Measurements from ENCODE around the gene C18orf63. TPM values are rescaled to one million over a fixed set of nuclear protein-coding genes. Genes with fewer than 3 reads are reported as not detected.
"Not testable (repeated sequence)": the region's sequence is repeated elsewhere in the genome, so short reads cannot be mapped to it uniquely, and the experiment has no call there.

Gene C18orf63
- total RNA-seq, 2 donors from 2014 or later: not detected

- peak; percentile 98 for ATAC-seq (replicated peaks)
- no peaks in the 10 kb centered on the region for H3K27me3 Mint-ChIP-seq
- H3K4me3 Mint-ChIP-seq: no peak within 1 kb of the TSS
- no peaks in the 10 kb centered on the region for H3K9me3 Mint-ChIP-seq
- peaks cover 8% of the 10 kb centered on the region for H3K4me1 Mint-ChIP-seq
- H3K27ac Mint-ChIP-seq: peak within 1 kb of the TSS; percentile 93
- H3K36me3 Mint-ChIP-seq (ENCODE audit: low read depth): peaks cover 8% of the 10 kb centered on the region
Observed at GRCh38 chr18:74291771-74292540, 23.7 kb upstream of the C18orf63 start, which contains the start of gene CYB5A. TSS of gene CYB5A (minus strand) at chr18:74291963. CDS start at chr18:74291875, 88 bp downstream.

GRCh38 chr18:74292541-74292858 lies 23.1 kb upstream of the C18orf63 start:
- H3K9me3 Mint-ChIP-seq: no peaks in the 10 kb centered on the region
- no peak for ATAC-seq (replicated peaks)
- H3K27ac Mint-ChIP-seq: peak overlapping the region; percentile 93
- H3K4me1 Mint-ChIP-seq: peaks cover 8% of the 10 kb centered on the region
- H3K4me3 Mint-ChIP-seq: no peak overlapping the region
- H3K27me3 Mint-ChIP-seq: no peaks in the 10 kb centered on the region
- peaks cover 8% of the 10 kb centered on the region for H3K36me3 Mint-ChIP-seq (ENCODE audit: low read depth)

GRCh38 chr18:74292982-74293381 lies 22.7 kb upstream of the C18orf63 start:
- H3K4me1 Mint-ChIP-seq; H3K27me3 Mint-ChIP-seq; H3K4me3 Mint-ChIP-seq; H3K9me3 Mint-ChIP-seq; H3K36me3 Mint-ChIP-seq (ENCODE audit: low read depth); ATAC-seq (replicated peaks); H3K27ac Mint-ChIP-seq: not testable (repeated sequence)

GRCh38 chr18:74294526-74294925 lies 21.1 kb upstream of the C18orf63 start:
- peaks cover 8% of the 10 kb centered on the region for H3K36me3 Mint-ChIP-seq (ENCODE audit: low read depth)
- H3K27me3 Mint-ChIP-seq: peaks cover 8% of the 10 kb centered on the region
- H3K9me3 Mint-ChIP-seq: no peaks in the 10 kb centered on the region
- ATAC-seq (replicated peaks): no peak
- no peak overlapping the region for H3K27ac Mint-ChIP-seq
- H3K4me3 Mint-ChIP-seq: no peak overlapping the region
- peaks cover 8% of the 10 kb centered on the region for H3K4me1 Mint-ChIP-seq

- Mint-ChIP-seq H3K27me3 (peaks cover 11% of the 10 kb centered on the region), H3K9me3 (no peaks in the 10 kb centered on the region), H3K27ac (no peak overlapping the region), H3K4me3 (no peak overlapping the region), H3K4me1 (no peaks in the 10 kb centered on the region), H3K36me3 (ENCODE audit: low read depth) (no peaks in the 10 kb centered on the region)
- no peak for ATAC-seq (replicated peaks)
Observed at GRCh38 chr18:74299162-74299561, 16.5 kb upstream of the C18orf63 start.

- Mint-ChIP-seq H3K4me1 (no peaks in the 10 kb centered on the region), H3K9me3 (no peaks in the 10 kb centered on the region), H3K4me3 (no peak overlapping the region), H3K36me3 (ENCODE audit: low read depth) (no peaks in the 10 kb centered on the region), H3K27me3 (peaks cover 11% of the 10 kb centered on the region), H3K27ac (no peak overlapping the region)
- ATAC-seq (replicated peaks): no peak
Observed at GRCh38 chr18:74299746-74300145, 15.9 kb upstream of the C18orf63 start.

- Mint-ChIP-seq H3K4me3 (no peak overlapping the region), H3K27ac (no peak overlapping the region), H3K27me3 (peaks cover 23% of the 10 kb centered on the region), H3K4me1 (no peaks in the 10 kb centered on the region), H3K36me3 (ENCODE audit: low read depth) (no peaks in the 10 kb centered on the region), H3K9me3 (no peaks in the 10 kb centered on the region)
- ATAC-seq (replicated peaks): no peak
Observed at GRCh38 chr18:74303306-74303705, 12.3 kb upstream of the C18orf63 start.

- peaks cover 21% of the 10 kb centered on the region for H3K27me3 Mint-ChIP-seq
- H3K27ac Mint-ChIP-seq: no peak overlapping the region
- no peaks in the 10 kb centered on the region for H3K9me3 Mint-ChIP-seq
- no peak for ATAC-seq (replicated peaks)
- H3K4me1 Mint-ChIP-seq: no peaks in the 10 kb centered on the region
- H3K4me3 Mint-ChIP-seq: no peak overlapping the region
- H3K36me3 Mint-ChIP-seq (ENCODE audit: low read depth): no peaks in the 10 kb centered on the region
Observed at GRCh38 chr18:74303936-74304335, 11.7 kb upstream of the C18orf63 start.

GRCh38 chr18:74310411-74310810 lies 5.2 kb upstream of the C18orf63 start:
- no peaks in the 10 kb centered on the region for H3K9me3 Mint-ChIP-seq
- peaks cover 33% of the 10 kb centered on the region for H3K27me3 Mint-ChIP-seq
- no peak overlapping the region for H3K4me3 Mint-ChIP-seq
- no peaks in the 10 kb centered on the region for H3K36me3 Mint-ChIP-seq (ENCODE audit: low read depth)
- no peaks in the 10 kb centered on the region for H3K4me1 Mint-ChIP-seq
- ATAC-seq (replicated peaks): peak; percentile 39
- no peak overlapping the region for H3K27ac Mint-ChIP-seq

GRCh38 chr18:74311000-74311399 lies 4.6 kb upstream of the C18orf63 start:
- no peak overlapping the region for H3K27ac Mint-ChIP-seq
- ATAC-seq (replicated peaks): no peak
- no peaks in the 10 kb centered on the region for H3K36me3 Mint-ChIP-seq (ENCODE audit: low read depth)
- no peaks in the 10 kb centered on the region for H3K4me1 Mint-ChIP-seq
- no peaks in the 10 kb centered on the region for H3K9me3 Mint-ChIP-seq
- no peak overlapping the region for H3K4me3 Mint-ChIP-seq
- H3K27me3 Mint-ChIP-seq: peaks cover 33% of the 10 kb centered on the region

GRCh38 chr18:74314759-74315463 lies 728 bp upstream of the C18orf63 start:
- H3K9me3 Mint-ChIP-seq: no peaks in the 10 kb centered on the region
- no peak for ATAC-seq (replicated peaks)
- H3K27me3 Mint-ChIP-seq: peaks cover 12% of the 10 kb centered on the region
- no peak overlapping the region for H3K27ac Mint-ChIP-seq
- H3K36me3 Mint-ChIP-seq (ENCODE audit: low read depth): no peaks in the 10 kb centered on the region
- H3K4me1 Mint-ChIP-seq: no peaks in the 10 kb centered on the region
- no peak overlapping the region for H3K4me3 Mint-ChIP-seq

- no peak overlapping the region for H3K4me3 Mint-ChIP-seq
- no peak for ATAC-seq (replicated peaks)
- no peaks in the 10 kb centered on the region for H3K9me3 Mint-ChIP-seq
- H3K27ac Mint-ChIP-seq: no peak overlapping the region
- H3K4me1 Mint-ChIP-seq: no peaks in the 10 kb centered on the region
- H3K36me3 Mint-ChIP-seq (ENCODE audit: low read depth): no peaks in the 10 kb centered on the region
- H3K27me3 Mint-ChIP-seq: peaks cover 7% of the 10 kb centered on the region
Observed at GRCh38 chr18:74316257-74317170, 875 bp downstream of the C18orf63 start.

- Mint-ChIP-seq H3K9me3 (no peaks in the 10 kb centered on the region), H3K4me3 (no peak overlapping the region), H3K4me1 (no peaks in the 10 kb centered on the region), H3K36me3 (ENCODE audit: low read depth) (no peaks in the 10 kb centered on the region), H3K27ac (no peak overlapping the region), H3K27me3 (peaks cover 12% of the 10 kb centered on the region)
- no peak for ATAC-seq (replicated peaks)
Observed at GRCh38 chr18:74326231-74326630, 10.6 kb downstream of the C18orf63 start.

GRCh38 chr18:74326791-74327190 lies 11.2 kb downstream of the C18orf63 start:
- not testable (repeated sequence) for H3K4me3 Mint-ChIP-seq; H3K4me1 Mint-ChIP-seq; ATAC-seq (replicated peaks); H3K36me3 Mint-ChIP-seq (ENCODE audit: low read depth); H3K27ac Mint-ChIP-seq; H3K9me3 Mint-ChIP-seq
- H3K27me3 Mint-ChIP-seq: peaks cover 14% of the 10 kb centered on the region
